Loucy (cell line): ENCODE measurements around the gene ZBTB16.

Source experiments
- H2AFZ ChIP-seq: fragments of 200-600 bp; sonication (generic); 2 replicates; pipeline ENCODE4 v1.6.0; 2016; ENCODE audit warnings: antibody characterized with exemption, mild to moderate bottlenecking, low read length, moderate library complexity
- H3F3A ChIP-seq: fragments of 200-600 bp; 2 replicates; pipeline ENCODE4 v1.6.0; 2016; ENCODE audit warnings: antibody characterized with exemption, low read depth, mild to moderate bottlenecking
- H3K27me3 ChIP-seq: fragments of 200-600 bp; sonication (generic); 2 replicates; pipeline ENCODE4 v1.6.1; 2014; ENCODE audit warnings: low read length, mild to moderate bottlenecking; ENCODE audit not compliant: insufficient read depth, poor library complexity, severe bottlenecking
- H3K36me3 ChIP-seq: fragments of 200-600 bp; sonication (generic); 2 replicates; pipeline ENCODE4 v1.6.1; 2016; ENCODE audit warnings: low read length; ENCODE audit not compliant: insufficient read depth
- H3K4me1 ChIP-seq: fragments of 200-600 bp; sonication (generic); 2 replicates; pipeline ENCODE4 v1.5.1; 2014; ENCODE audit warnings: low read length, mild to moderate bottlenecking; ENCODE audit not compliant: insufficient read depth, poor library complexity, severe bottlenecking
- H3K4me2 ChIP-seq: fragments of 200-600 bp; sonication (generic); 2 replicates; pipeline ENCODE4 v1.6.0; 2014; ENCODE audit warnings: antibody characterized with exemption, low read length, low read depth, mild to moderate bottlenecking; ENCODE audit not compliant: poor library complexity, severe bottlenecking
- H3K4me3 ChIP-seq: fragments of 200-600 bp; sonication (generic); 2 replicates; pipeline ENCODE4 v1.5.1; 2014; ENCODE audit warnings: low read length, mild to moderate bottlenecking, mixed read lengths; ENCODE audit not compliant: poor library complexity, severe bottlenecking
- H3K79me2 ChIP-seq: fragments of 200-600 bp; sonication (generic); 2 replicates; pipeline ENCODE4 v1.6.1; 2014; ENCODE audit warnings: low read length; ENCODE audit not compliant: insufficient read depth
- H3K9ac ChIP-seq: fragments of 200-600 bp; sonication (generic); 2 replicates; pipeline ENCODE4 v1.6.0; 2014; ENCODE audit warnings: mild to moderate bottlenecking, low read depth, low read length, moderate library complexity; ENCODE audit not compliant: poor library complexity, severe bottlenecking
- H3K9me2 ChIP-seq: fragments of 200-600 bp; sonication (generic); replicated peaks from 2 replicates; pipeline ENCODE4 v1.6.1; 2016; ENCODE audit warnings: low read depth, low read length, mixed read lengths
- H3K9me3 ChIP-seq: fragments of 200-600 bp; sonication (generic); 2 replicates; pipeline ENCODE4 v1.6.1; 2014; ENCODE audit warnings: mild to moderate bottlenecking, antibody characterized with exemption, low read length, low read depth; ENCODE audit not compliant: insufficient read depth
- H4K20me1 ChIP-seq: fragments of 200-600 bp; sonication (generic); 2 replicates; pipeline ENCODE4 v1.6.0; 2014; ENCODE audit warnings: antibody characterized with exemption, low read length, mild to moderate bottlenecking; ENCODE audit not compliant: insufficient read depth, poor library complexity, severe bottlenecking
- EZH2phosphoT487 ChIP-seq: fragments of 200-600 bp; IDR thresholded peaks from 2 replicates; pipeline ENCODE4 v1.6.1; 2018; ENCODE audit warnings: antibody characterized with exemption, mild to moderate bottlenecking, moderate library complexity, borderline replicate concordance
- TF ChIP-seq, protein P1 (sequence below): fragments of 200-600 bp; sonication (generic); conservative IDR thresholded peaks from 2 replicates; pipeline ENCODE4 v1.5.1; 2014; ENCODE audit warnings: mild to moderate bottlenecking, antibody characterized with exemption, low read length

The ZBTB16 gene

DNA sequence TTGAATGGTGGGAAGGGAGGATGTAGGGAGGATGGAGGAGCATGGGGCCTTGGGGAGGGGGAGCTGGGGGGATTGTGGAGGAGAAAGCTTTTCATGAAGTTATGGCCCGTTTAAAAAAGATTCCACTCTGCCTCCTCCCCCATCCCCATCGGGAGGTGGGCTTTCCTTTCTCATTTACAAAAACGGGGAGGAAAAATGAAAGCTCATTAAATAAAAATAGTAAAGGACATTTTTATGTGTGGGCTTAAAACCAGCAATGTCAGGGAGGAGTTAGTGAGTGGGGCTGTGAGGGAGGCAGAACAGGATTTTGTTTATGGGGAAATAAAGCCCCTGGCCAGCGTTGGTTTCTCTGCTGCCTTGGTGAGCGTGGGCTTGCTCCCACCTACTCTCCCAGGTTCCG lies 83.2 kb downstream of the ZBTB16 start:
- H3K9ac ChIP-seq, result no peak overlapping the region
- H4K20me1 ChIP-seq, result no peaks in the 10 kb centered on the region
- H3K4me2 ChIP-seq, result no peak overlapping the region
- no peaks in the 10 kb centered on the region for H3K79me2 ChIP-seq
- peaks cover 17% of the 10 kb centered on the region for H3K4me1 ChIP-seq
- H3K9me2 ChIP-seq, result no peaks in the 10 kb centered on the region
- H3K36me3 ChIP-seq, result no peaks in the 10 kb centered on the region
- H3K9me3 ChIP-seq, result no peaks in the 10 kb centered on the region
- TF ChIP-seq, protein P1, sequence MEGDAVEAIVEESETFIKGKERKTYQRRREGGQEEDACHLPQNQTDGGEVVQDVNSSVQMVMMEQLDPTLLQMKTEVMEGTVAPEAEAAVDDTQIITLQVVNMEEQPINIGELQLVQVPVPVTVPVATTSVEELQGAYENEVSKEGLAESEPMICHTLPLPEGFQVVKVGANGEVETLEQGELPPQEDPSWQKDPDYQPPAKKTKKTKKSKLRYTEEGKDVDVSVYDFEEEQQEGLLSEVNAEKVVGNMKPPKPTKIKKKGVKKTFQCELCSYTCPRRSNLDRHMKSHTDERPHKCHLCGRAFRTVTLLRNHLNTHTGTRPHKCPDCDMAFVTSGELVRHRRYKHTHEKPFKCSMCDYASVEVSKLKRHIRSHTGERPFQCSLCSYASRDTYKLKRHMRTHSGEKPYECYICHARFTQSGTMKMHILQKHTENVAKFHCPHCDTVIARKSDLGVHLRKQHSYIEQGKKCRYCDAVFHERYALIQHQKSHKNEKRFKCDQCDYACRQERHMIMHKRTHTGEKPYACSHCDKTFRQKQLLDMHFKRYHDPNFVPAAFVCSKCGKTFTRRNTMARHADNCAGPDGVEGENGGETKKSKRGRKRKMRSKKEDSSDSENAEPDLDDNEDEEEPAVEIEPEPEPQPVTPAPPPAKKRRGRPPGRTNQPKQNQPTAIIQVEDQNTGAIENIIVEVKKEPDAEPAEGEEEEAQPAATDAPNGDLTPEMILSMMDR, result no peak
- no peak for TF ChIP-seq EZH2phosphoT487
- no peak overlapping the region for H3K4me3 ChIP-seq
- H2AFZ ChIP-seq, result no peak overlapping the region
- no peaks in the 10 kb centered on the region; the same call in 1 of the 2 replicates for H3F3A ChIP-seq
- H3K27me3 ChIP-seq, result no peaks in the 10 kb centered on the region

DNA sequence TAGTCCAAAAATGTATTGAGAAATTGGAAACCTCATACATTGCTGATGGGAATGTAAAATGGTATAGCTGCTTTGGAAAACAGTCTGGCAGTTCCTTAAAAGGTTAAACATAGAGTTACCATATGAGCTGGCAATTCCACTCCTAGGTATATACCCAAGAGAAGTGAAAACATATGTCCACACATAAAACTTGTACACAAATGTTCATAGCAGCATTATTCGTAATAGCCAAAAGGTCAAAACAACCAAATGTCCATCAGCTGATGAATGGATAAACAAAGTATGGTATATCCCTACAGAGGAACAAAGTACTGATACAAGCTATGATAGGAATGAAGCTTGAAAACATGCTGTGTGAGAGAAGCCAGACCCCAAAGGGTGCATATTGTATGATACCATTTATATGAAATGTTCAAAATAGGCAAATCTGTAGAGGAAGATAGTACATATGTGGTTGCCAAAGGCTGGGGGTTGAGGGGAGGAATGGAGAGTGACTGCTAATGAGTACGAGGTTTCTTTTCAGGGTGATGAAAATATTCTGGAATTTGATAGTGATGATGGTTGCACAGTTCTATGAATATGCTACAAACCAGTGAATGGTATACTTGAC lies 85.8 kb downstream of the ZBTB16 start:
- peaks cover 38% of the 10 kb centered on the region for H3K4me1 ChIP-seq
- no peaks in the 10 kb centered on the region for H3K79me2 ChIP-seq
- no peak overlapping the region for H3K4me2 ChIP-seq

DNA sequence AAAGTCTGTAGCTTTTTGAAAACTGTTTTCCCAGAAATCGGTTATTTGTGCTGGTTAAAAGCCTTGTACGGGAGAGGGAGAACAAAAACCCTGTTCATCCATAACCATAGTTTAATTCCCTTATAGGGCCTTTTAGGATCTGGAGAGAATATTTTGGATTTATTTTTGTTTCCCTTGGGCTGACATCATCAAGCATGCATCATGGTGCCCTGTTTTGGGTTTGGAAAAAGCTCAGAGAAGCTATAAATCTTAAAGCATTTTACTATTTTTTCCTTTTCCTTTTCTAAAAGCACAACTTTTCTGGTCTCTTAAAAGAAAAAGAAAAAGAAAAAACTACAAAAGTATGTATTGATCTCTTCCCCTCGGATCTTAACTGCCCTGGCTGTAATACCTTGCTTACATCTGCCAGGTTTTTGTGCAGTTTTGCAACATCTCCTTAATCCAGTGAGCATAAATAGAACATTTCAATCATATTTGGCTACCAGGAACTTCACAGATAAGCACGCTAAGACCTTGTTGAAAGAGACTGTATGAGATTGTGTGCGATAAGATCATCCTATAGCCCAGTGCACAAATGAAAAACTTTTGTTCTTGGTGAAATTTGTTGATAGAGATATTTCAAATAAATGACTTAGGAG lies 88.0 kb downstream of the ZBTB16 start:
- no peak overlapping the region for H3K4me3 ChIP-seq
- H3K9me3 ChIP-seq, result no peaks in the 10 kb centered on the region
- no peaks in the 10 kb centered on the region for H3K79me2 ChIP-seq
- no peak overlapping the region for H3K9ac ChIP-seq
- TF ChIP-seq, protein P1, result no peak
- no peak for TF ChIP-seq EZH2phosphoT487
- H3K27me3 ChIP-seq, result no peaks in the 10 kb centered on the region
- H3K36me3 ChIP-seq, result no peaks in the 10 kb centered on the region
- H3K4me2 ChIP-seq, result no peak overlapping the region
- no peak overlapping the region for H2AFZ ChIP-seq
- H3F3A ChIP-seq, result no peaks in the 10 kb centered on the region; the same call in 1 of the 2 replicates
- no peaks in the 10 kb centered on the region for H3K9me2 ChIP-seq
- H3K4me1 ChIP-seq, result peaks cover 50% of the 10 kb centered on the region
- H4K20me1 ChIP-seq, result no peaks in the 10 kb centered on the region

More for the DNA sequence above, 85.8 kb downstream of the ZBTB16 start:
- Histone ChIP-seq H2AFZ (no peak overlapping the region), H3K9me3 (no peaks in the 10 kb centered on the region), H3K9me2 (no peaks in the 10 kb centered on the region), H3K36me3 (no peaks in the 10 kb centered on the region), H3K27me3 (no peaks in the 10 kb centered on the region), H3F3A (no peaks in the 10 kb centered on the region; the same call in 1 of the 2 replicates), H3K9ac (no peak overlapping the region), H3K4me3 (no peak overlapping the region), H4K20me1 (no peaks in the 10 kb centered on the region)
- TF ChIP-seq, protein P1, result no peak
- TF ChIP-seq EZH2phosphoT487, result no peak
